Effector CD4-positive, alpha-beta T cell (primary cell): ENCODE data around the gene CUL9.
A peak's percentile ranks its signal among the peaks of the same experiment; 100 is the strongest.

Experiments
- DNase-seq: peaks from one replicate; pipeline ENCODE4 v3.0.0-alpha.2; 2020

The CUL9 gene

DNA sequence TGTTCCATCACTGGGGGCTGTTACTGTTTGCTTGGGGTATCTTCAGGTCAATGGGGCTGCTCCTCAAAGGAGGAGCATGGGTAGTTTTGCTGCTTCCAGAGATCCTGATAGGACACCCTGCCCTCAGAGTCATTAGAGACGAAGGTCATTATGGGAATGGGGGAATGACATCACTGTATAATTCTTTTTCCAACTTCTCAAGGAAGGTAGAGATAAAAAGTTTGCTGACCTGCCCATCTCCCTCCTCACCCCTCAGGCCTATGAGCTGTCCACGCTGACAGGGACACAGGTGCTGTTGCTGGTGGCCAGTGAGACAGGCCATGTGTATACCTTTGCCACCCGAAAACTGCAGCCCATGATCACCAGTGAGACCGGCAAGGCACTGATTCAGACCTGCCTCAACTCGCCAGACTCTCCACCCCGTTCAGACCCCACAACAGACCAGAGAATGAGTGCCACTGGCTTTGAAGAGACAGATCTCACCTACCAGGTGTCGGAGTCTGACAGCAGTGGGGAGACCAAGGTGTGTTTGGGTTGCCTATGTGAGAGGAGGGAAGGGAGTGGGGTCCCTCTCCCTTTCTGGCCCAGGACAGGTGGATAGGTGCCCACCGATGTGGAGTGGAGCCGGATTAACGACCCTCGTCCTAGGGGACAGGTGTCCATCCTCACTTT, 8.3 kb upstream of the CUL9 start:
- DNase-seq = no peak

DNA sequence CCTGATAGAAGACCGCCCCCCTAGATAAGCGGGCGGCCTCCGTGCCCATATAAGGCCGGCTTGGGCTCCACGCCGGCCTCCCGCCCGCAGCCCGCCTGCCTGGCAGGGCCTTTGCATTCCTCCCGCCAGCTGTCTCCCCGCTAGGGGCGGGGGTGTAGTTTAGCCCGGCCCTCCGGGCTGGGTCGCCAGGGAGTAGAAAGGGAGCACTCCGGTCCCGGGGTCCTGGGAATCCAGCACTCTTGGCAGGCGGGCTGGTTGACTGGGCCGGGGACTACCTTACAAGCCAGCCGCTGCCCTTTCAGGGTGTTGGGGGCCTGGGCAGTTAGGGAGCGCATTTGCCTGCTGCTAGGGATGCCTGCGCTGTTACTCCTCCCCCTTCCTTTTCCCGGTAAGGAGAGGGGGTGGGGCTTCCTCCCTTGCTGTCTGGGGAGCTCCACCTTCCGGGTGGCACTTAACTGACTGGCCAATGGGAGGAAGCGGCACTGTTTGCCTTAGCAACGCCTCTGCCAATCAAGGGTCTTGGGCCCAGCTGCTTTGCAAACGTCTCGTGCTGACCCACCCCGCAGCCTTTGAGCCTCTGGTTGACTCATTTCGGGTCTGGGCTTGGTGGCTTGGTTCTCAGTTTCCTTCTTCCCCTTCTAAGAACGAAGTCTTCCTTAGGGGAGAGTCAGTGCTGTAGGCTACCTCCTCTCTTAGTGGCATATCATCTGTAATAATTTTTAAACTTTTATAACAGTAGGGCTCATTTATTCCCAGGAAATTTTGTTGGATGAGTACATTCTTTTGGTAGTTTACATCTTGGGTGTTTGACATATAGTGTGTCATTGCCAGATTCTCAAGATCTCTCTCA, 7.5 kb upstream of the CUL9 start:
- DNase-seq = peak; percentile 91

DNA sequence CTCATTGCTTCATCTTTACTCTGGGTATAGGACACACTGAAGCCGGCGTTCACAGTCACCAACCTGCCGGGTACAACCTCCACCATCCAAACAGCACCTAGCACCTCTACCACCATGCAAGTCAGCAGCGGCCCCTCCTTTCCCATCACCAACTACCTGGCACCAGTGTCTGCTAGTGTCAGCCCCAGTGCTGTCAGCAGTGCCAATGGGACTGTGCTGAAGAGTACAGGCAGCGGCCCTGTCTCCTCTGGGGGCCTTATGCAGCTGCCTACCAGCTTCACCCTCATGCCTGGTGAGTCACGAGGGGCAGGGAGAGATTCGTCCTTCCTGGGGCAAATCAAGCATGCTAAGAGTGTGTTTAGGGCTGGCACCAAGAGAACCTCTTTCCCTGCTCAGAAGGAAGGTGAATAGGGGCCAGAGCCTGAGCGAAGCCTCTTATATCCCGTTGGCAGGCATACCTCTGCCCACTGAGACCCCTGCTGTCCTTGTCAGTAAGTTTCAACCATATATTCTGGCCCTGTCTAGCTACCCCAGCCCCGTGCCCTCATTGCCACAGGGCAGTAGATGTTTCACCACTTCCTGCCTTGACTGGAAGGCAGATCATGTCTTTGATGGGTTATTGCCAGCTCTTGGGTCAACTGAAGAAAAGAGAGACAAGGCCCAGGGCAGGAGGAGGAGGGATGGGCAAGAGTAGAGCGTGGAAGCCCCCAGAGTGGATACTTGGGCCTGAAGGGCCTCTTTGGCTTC, 6.1 kb upstream of the CUL9 start:
- no peak for DNase-seq

DNA sequence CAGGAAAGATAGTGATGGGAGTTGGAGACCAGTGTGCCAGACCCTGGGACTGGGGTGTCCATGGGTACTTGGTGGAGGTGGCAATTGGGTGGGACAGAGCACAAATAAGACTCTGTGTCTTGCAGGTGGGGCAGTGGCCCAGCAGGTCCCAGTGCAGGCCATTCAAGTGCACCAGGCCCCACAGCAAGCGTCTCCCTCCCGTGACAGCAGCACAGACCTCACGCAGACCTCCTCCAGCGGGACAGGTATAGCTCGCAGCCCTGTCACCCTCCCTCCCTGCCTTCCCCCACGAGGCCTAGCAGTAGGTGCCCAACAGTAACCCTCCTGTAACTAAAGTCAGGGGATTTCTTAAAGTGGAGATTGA, 5.6 kb upstream of the CUL9 start:
- DNase-seq = no peak

DNA sequence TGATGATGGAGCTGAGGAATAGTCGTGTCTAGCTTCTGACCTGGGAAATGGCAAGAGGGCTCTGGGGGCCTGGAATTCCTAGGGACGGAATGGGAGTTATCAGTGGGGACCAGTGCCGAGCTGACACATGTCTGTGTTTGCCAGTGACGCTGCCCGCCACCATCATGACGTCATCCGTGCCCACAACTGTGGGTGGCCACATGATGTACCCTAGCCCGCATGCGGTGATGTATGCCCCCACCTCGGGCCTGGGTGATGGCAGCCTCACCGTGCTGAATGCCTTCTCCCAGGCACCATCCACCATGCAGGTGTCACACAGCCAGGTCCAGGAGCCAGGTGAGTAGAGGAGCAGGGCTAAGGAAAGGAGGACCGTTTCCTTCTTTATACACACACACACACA, 3.8 kb upstream of the CUL9 start:
- DNase-seq = no peak

DNA sequence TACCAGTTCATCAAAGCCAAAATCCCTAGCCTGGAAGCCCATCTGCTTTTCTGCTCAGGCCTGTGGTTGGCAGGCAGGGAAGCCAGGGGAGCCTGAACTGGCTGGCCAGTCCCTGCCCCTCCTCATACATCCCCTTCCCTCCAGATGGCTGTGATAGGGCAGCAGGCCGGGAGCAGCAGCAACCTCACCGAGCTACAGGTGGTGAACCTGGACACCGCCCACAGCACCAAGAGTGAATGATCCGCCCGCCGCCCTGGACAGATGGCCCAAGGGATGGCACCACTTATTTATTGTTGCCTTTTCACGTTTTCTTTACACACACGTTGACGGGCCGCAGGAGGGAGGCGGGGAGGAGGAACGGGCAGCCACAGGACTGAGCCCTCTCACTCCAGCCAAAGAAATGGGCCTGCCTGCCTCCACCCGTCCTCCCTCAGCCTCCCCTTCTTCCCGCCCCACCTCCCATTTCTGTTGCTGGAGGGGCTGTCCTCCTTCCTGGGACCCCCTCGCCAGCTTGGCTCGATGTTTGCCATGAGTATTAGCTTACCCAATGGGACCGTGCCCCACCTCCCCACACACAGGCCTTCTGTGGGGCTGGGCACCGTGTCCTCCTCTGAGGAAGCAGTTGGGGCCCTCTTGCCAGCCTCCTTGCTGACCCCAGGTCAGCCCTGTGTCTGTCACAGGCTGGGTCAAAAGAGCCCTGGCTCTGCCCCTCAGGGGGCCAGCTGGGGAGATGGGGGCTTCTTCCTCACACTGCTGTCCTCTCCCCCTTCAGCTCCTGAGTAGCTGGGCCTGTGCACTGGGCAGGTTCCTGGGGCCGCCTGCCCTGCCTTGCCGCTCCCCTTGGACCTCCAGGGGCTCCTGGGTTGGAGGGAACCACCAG, 2.8 kb upstream of the CUL9 start:
- no peak for DNase-seq

DNA sequence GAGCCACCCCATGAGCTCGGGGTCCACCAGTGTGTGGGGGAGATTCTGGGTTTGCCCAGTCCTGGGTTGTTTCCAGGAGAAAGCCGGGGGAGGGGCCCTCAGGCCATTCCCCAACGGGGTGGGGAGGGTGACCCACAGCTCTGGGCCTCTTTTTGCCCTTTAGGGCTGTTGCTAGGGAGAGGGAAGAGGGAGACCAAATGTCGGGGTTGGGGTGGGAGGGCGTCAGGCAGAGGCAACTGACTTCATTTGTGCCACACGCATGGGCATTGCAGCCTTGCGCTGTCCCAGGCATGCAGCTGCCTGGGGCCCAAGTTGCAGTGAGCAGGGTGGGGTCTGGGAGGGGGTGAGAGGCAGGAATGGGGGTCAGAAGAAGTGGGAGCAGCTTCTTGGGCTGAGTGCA, 1.9 kb upstream of the CUL9 start:
- no peak for DNase-seq

DNA sequence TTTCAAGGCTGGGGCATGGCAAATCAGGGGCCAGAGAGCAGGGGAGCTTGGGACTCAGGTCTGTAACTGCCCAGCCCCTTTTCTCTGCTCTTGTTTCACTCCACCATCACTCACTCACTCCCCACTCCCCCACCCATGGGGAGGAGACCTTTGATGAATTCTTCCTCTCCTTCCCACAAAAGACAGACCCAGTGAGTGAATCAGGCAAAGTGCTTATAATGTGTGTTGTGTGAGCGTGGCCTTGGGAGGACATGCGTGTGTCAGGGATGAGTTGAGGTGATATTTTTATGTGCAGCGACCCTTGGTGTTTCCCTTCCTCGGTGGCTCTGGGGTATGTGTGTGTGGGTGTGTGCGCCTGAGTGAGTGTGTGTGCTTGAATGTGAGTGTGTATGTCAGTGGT, 1.0 kb upstream of the CUL9 start:
- no peak for DNase-seq

DNA sequence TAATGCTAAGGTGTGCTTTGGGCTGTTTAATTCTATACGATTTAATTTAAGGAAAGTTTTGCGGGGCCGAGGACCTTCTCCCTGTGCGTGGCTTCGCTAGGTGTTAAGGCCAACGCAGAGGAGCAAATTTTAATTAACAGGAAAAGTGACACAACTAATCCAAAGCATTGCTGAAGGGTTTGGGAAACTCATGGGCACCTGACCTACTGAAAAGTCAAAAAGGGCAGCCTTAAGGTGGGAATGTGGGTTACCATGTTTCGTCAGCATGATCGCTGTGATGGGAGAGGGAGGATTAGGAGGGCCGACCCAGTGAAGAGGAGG, 415 bp upstream of the CUL9 start:
- DNase-seq = no peak

DNA sequence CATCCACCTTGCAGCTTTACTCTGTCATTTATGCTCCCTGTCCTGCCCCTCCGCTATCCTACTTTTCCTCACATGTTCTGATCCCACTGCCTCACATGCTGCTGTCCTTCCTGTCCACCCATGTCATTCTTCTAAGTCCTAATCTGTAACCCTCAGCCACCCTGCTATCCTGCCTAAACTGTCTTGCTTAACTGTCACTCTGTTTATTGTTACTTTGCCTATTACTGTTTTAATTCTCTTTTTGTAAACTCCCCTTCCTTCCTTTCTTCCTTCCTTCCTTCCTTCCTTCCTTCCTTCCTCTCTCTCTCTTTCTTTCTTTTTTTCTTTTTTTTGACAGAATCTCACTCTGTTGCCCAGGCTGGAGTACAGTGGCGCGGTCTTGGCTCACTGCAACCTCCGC, 1.4 kb downstream of the CUL9 start:
- no peak for DNase-seq

DNA sequence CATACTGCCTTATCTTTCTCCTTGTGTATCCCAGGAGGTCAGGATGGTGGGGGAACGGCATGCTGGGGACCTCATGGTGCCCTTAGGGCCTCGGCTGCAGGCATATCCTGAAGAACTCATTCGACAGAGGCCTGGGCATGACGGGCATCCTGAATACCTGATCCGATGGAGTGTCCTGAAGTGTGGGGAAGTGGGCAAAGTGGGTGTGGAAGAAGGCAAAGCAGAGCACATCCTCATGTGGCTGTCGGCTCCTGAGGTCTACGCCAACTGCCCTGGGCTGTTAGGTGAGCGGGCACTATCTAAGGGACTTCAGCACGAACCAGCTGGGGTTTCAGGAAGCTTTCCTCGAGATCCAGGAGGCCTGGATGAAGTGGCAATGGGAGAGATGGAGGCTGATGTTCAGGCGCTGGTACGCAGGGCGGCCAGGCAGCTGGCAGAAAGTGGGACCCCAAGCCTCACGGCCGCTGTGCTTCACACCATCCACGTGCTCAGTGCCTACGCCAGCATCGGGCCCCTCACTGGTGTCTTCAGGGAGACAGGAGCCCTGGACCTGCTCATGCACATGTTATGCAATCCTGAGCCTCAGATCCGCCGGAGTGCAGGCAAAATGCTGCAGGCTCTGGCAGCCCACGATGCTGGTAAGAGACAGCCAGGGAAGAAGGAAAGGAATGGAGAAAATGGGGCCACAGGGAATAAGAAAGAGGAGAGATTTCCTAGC, 2.4 kb downstream of the CUL9 start:
- no peak for DNase-seq

DNA sequence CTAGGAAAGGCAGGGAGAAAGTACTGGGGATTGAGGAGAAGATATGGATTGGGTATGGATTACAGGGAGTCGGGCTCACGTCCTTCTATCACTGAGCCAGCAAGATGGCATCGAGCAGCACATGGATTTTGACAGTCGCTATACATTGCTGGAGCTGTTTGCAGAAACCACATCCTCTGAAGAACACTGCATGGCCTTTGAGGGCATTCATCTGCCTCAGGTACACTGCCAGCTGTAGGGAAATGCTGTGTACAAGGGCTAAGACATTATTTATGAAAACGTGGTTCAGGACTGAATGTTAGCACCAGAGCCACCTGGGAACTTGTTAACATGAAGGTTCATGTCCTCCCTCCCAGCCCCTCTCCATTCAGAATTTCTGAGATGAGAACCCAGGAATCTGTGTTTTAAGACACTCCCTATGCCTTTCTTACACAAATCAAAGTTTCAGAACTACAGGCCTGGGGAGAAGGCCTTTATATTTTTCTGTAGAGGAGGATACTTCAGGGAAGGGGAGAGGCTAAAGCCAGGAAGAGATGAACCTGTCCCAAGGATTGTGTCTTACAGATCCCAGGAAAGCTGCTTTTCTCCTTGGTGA, 3.5 kb downstream of the CUL9 start:
- no peak for DNase-seq

DNA sequence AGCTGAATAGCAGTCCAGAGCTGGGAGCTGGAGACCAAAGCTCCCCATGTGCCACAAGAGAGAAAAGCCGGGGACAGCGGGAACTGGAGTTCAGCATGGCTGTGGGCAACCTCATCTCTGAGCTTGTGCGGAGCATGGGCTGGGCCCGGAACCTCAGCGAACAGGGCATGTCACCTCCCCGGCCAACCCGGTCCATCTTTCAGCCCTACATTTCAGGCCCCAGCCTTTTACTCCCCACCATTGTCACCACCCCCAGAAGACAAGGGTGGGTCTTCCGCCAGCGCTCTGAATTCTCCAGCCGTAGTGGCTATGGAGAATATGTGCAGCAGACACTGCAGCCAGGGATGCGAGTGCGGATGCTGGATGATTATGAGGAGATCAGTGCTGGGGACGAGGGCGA, 4.0 kb downstream of the CUL9 start:
- no peak for DNase-seq

DNA sequence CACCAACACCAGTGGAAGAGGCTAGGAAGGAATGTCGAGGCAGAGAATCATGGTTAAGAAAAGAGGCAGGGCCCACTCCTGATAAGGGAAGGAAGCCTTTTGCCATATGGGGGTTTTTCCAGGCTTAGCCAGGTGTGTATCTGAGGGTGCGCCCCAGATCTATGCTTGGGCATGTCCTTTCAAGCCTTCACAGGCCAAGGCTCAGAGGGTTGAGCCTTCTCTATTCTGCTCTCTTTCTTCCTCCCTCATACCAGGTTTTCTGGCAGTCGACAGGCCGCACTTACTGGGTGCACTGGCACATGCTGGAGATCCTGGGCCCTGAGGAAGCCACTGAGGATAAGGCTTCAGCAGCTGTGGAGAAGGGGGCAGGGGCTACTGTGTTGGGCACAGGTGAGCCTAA, 4.7 kb downstream of the CUL9 start:
- DNase-seq = no peak

DNA sequence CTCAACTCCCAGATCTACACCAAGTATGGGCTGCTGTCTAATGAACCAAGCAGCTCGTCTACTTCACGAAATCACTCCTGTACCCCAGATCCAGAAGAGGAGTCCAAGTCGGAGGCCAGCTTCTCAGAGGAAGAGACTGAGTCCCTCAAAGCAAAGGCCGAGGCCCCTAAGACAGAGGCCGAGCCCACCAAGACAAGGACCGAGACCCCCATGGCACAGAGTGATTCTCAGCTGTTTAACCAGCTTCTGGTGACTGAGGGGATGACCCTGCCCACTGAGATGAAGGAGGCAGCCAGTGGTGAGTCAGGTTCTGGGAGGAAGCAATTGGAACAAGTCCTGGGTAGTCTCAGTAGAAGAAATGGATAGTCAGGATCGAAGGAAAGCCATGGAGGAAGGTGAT, 5.8 kb downstream of the CUL9 start:
- DNase-seq = no peak

DNA sequence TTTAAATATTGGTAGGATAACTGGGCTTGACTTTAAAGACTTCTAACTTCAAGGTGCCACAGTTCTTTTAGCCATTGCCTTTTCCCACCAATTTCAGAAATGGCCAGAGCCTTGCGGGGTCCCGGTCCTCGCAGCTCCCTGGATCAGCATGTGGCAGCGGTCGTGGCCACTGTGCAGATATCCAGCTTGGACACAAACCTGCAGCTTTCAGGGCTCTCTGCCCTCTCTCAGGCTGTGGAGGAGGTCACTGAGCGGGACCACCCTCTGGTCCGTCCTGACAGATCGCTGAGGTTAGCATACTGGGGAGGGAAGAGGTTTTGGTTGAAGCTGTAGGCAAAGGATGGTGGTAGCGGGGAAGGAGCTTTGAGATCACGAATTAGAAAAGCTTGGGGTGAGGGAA, 6.4 kb downstream of the CUL9 start:
- no peak for DNase-seq

DNA sequence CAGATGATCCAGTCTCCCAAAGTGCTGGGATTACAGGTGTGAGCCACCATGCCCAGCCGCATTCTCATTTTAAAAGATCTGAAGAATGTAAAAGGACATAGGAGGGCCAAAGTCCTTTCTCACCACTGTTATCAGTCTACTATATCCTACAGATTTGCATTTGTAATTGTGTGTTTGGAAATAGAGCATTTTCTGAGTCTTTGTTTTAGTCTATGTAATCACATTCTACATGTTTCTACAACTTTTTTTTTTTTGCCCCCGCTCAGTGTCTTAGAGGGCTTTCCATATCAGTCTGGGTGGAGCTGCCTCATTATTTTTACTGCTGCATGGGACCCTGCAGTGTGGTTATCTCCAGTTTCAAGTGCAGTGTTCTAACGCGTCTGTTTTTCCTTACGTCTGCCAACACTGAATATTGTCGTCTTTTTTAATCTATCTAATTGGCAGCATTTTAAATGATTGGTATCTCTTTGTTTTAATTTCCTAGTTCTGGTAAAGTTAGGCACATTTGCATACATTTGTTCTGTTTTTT, 7.8 kb downstream of the CUL9 start:
- DNase-seq = no peak

DNA sequence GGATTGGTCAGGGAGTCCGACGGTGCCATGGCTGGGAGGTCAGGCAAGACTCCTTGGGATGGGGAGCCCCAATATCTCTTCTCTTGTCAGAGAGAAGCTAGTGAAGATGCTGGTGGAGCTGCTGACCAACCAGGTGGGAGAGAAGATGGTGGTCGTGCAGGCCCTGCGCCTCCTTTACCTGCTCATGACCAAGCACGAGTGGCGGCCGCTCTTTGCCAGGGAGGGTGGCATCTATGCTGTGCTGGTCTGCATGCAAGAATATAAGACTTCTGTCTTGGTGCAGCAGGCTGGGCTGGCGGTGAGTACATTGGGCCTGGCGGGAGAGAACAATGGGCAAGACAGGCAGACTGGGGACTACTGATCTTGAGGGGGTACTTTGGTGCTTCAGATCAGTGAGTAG, 10.9 kb downstream of the CUL9 start:
- no peak for DNase-seq

DNA sequence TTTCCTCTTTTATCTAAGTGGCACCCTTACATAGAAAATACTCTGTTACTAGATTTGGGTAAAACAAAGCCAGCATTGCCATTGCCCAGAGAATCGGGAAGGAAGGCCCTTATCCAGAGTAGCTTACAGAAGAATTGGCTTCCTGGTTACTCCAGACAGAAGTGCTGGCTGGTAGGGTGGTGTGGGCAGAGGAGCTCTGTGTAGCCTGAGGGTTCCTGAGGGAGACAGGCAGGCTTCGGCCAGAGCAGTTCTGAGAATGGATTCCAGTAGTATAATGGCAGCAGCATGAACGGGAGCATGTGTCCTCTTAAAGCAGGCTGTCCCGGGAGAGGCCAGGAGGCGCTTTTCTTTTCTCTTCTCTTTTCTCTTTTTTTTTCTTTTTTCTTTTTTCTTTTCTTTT, 11.9 kb downstream of the CUL9 start:
- no peak for DNase-seq

DNA sequence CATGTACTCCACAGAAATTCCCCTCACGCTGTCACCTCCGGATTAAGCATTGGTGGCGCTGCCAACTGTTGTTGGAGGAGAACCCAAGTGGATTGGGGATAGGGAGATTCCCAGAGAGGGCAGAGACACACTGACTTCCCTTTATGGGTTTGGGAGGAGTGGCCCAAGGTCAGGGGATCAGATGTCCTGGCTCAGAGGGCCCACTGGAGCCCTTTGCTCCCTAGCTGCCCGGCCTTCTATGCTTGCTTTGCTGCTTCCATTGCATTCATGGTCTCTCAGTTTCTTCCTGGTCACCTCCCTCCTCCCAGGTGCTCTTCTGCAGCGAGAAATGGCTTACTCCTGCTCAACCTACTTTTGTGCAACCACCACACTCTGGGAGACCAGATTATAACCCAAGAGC, 14.3 kb downstream of the CUL9 start:
- DNase-seq = no peak

DNA sequence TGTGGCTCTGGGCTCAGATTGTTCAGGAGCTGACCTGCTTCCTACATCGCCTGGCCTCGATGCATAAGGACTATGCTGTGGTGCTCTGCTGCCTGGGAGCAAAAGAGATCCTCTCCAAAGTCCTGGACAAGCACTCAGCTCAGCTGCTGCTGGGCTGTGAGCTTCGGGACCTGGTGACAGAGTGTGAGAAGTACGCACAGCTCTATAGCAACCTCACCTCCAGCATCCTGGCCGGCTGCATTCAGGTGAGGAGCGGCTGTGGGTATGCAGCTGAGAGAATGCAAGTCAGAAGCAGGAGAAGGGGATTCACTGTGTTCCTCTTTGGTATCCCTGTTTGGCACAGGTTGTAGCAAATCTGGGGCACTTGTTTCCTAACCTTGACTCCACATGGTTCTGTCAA, 17.9 kb downstream of the CUL9 start:
- no peak for DNase-seq

DNA sequence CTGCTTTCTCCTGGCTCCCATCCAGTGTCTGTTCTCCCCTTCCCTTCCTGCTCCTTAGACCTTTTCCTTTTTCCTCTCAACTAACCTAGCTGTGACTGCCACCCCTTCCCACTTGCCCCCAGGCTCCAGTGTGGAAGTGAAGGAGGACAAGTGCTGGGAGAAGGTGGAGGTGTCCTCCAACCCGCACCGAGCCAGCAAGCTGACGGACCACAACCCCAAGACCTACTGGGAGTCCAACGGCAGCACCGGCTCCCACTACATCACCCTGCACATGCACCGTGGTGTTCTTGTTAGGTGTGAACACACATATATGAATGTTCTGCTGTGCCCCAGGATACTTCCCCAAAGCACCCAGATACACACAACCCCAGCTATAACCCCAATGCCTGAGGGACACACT, 18.5 kb downstream of the CUL9 start:
- no peak for DNase-seq
